HG03354 (cell line): ENCODE data around the gene PLEKHJ1.

Experiments
- ATAC-seq: cut with Tn5 transposase; IDR thresholded peaks from one replicate; pipeline ENCODE4 v1.9.1; 2021; ENCODE audit warnings: mild to moderate bottlenecking; ENCODE audit not compliant: unreplicated experiment, poor library complexity, severe bottlenecking

The PLEKHJ1 gene

GRCh38 chr19:2188708-2189385 lies 47.3 kb downstream of the PLEKHJ1 start:
- ATAC-seq, result no peak

- ATAC-seq, result no peak
These were observed 49.0 kb downstream of the PLEKHJ1 start for GRCh38 chr19:2187159-2187558.

GRCh38 chr19:2186071-2186846 lies 49.9 kb downstream of the PLEKHJ1 start:
- ATAC-seq, result no peak

GRCh38 chr19:2185734-2186070 lies 50.4 kb downstream of the PLEKHJ1 start:
- ATAC-seq, result no peak

GRCh38 chr19:2184422-2184975 lies 51.6 kb downstream of the PLEKHJ1 start:
- no peak for ATAC-seq
